Right renal cortex interstitium (tissue), 3 donors: ENCODE data around the gene MIGA2. TPM values are rescaled to one million over a fixed set of nuclear protein-coding genes. Genes with fewer than 3 reads are reported as not detected.

Source experiments
- DNase-seq, 3 donors: peaks; one replicate each; pipeline ENCODE4 v3.0.0-alpha.2; 2013; ENCODE audit warnings: low read depth in 3 of 3, low spot score in 2 of 3
- polyA plus RNA-seq, 3 donors: library from polyadenylated mRNA; unstranded; fragments of 120-200 nt; gene quantifications; one replicate each; pipeline ENCODE4 v1.2.1, GENCODE V29; 2013; ENCODE audit not compliant: insufficient read length in 3 of 3

Gene MIGA2
- polyA plus RNA-seq, 3 donors = 15.4 to 16.1 (median 15.6) TPM

DNA sequence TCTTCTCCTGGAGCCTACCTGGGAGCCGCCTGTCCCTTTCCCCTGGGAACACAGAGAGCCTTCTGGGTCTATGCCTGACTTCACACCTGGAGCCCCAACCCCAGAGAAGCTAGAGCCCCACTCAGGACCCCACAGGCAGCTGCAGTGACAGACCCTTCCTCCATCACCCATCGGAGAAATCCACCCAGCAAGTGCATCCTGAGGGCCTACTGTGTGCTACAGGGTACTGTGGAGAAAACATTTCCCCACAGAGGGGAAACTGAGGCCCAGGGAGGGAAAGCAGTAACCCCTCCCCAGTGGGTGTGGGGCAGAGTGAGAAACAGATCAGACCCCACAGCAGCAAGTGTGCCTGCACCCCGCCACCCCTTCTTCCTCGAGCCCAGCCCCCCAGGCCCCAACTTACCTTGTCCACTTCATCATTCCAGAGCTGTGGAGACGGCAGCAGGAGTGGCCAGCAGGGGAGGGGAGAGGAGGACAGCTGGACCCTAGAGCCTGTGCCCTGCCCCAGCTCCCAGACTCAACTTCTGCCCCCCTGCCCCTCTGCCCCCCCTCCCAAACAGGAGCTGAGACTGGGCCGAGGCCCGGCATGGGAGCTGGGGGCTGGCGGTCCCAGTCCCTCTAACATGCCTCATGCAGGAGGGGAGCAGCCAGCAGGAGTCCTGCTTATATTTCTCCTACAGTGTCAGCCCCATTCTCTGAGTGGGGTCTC lies 26.0 kb upstream of the MIGA2 start:
- no peak for DNase-seq

DNA sequence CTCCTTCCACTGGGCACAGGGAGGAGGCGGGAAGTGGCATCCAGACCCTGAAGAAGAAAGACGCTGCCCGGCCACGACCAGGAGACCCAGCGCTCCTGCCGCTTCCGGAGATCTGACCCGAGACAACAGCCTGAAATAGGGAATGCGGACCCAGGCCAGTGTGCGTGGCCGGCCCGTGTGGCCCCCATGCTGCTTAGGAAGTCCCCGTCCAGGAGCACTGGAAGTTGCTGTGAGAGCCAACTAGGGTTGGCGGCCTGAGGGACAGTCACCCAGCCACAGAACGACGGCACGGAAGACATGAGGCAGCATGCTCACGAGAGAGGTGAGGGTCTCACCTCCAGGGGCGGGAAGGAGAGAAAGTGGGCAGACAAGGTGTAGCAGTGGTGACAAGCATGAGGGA lies 25.3 kb upstream of the MIGA2 start:
- no peak for DNase-seq

DNA sequence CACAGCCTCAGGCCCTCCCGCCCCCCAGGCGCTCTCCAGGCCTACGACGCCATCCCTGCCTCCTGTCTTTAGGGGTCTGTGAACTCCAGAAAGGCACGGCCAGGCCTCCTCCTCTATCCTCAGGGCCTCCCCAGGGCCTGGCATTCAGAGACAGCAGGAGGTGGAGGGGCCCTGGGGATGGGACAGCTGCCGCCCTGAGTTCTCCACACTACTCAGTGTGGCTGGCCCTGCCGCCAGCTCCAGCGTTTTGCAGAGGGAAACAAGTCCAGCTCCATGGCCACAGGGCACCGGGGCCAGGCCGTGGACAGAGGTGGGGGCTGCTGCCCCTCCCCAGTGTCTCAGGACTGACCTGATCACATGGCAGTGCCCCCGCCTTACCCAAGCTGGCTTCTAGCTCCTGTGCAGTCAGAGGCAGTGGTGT lies 24.7 kb upstream of the MIGA2 start:
- no peak for DNase-seq

DNA sequence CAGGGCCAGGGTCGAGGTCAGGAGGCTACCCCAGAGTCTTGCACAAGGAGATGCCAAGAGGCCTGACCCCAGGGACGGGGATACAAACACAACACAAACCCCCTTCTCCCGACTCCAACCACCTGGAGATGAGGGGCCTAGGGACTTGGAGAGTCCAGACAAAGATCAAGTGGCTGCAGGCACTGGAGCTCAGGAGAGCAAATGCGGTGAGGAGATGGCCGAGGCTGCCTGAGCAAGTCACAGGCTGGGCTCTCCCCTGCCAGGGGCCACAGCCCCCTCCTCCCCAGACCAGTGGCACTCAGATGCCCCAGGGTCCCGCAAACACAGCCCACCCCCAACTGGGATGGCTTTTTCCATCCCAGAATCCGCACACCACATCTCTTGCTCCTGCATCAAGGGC lies 24.1 kb upstream of the MIGA2 start:
- DNase-seq = no peak

DNA sequence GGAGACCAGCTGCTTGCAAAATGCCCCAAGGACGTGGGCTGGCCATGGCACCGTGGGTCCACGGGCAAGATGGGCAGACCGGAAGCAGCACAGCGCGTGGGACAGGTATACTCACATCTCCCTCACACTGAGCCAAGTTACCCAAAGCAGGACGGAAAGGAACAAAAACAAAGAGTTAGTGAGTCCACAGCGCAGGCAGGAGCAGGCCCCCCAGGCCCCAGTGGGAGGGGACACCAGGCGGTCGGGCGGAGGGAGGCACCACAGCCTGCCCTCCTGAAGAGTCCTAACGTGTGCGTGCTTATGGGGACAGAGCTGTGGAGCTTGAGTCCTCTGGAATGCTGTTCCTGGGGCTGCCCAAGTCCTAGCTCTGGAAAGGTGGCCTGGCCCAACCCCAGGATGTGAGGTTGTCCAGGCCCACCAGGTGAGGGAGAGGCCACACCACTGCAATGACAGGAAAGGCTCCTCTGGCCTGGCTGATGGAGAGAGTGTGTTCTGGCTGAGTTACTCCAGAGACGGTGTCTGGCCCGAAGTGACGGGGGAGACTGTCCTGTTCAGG lies 23.5 kb upstream of the MIGA2 start:
- no peak for DNase-seq

DNA sequence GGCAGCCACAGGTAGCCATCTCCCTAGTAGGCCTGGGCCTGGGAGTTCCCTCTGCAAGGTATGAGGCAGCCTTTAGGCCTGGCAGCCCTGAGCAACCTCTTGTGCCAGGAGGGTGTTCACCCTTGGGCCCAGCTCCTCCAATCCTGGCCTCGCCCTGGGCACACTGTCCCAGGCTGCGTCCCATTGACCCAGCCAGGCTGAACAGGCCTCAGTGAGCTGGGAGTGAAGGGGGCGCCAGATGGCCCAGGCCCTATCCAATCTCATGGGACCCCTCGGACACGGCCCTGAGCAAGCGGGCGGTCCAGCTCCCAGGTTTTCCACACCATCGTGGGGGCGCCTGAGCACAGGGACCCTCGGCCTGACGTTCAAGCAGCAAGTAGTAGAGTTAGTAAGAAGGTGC lies 22.8 kb upstream of the MIGA2 start:
- no peak for DNase-seq

DNA sequence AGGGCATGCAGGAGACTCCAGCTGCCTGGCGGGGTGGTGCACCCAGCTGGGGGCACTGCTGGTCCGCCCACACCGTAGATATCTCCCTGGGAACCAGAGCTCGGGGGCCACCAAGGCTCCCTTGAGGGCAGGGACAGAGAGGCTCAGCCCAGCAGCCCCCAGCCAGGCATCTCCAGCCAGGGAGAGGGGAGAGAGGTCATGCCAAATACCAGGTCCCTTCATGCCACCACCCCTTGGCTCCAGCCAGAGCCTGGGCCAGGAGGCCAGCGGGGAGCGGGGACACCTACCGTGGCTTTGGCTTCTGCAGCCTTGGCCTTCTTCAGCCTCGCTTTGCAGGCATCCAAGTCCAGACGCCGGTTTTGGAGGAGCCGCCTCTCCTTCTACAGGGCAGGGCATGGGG lies 22.3 kb upstream of the MIGA2 start:
- no peak for DNase-seq

DNA sequence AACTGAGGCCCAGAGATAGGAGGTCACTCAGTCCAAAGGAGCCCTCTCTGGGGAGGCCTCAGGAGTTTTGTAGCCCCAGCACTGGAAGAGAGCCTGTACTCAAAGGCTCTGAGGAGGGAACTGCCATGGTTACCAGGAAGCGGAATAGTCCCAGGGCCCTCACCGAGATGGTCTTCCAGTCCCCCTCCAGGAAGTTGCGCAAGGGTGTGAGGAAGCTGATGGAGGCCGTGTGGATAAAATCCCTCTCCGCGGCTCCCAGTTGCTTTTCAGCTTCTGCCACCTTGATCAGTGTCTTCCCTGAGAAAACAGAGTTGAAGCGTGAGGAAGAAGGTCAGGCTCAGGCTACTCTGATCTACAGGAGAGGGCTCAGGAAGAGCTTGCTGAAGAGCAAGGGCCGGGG lies 21.8 kb upstream of the MIGA2 start:
- no peak for DNase-seq

DNA sequence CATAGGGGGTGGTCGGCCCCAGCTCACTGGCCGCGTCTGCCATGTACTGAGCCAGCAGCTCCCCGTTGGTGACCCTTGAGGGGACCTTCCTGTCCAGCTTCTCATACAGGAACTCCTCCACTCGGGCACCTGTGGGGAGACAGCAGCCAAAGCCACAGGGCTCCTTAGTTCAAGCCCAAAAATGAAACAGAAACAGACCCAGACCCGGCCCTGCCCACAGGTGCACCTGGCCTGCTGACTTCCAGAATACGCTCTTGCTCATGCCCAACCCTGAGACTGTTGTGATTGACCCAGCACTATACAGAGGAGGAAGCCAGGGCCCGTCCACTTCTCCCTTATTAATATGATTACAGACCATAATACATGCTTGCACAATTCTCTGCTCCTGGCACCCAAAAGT lies 15.3 kb upstream of the MIGA2 start:
- DNase-seq = no peak

DNA sequence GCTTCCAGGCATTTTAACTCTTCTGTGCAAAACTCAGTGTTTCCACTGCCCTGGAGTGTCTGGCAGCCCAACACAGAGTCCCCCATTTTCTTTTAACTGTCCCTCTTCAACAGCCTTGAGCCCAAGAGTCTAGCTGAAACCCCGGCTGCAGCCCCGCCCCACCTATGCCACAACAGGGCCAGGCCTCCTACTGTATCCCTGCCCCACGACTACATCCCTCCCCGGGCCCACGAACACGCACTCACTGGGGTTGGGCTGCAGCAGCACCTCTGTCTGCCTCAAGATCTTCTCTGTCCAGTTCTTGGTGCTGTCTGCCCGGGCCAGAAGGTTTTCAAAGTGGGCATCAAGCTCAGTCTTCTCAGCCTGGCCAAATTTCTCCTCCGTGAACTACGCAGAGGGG lies 14.4 kb upstream of the MIGA2 start:
- no peak for DNase-seq

DNA sequence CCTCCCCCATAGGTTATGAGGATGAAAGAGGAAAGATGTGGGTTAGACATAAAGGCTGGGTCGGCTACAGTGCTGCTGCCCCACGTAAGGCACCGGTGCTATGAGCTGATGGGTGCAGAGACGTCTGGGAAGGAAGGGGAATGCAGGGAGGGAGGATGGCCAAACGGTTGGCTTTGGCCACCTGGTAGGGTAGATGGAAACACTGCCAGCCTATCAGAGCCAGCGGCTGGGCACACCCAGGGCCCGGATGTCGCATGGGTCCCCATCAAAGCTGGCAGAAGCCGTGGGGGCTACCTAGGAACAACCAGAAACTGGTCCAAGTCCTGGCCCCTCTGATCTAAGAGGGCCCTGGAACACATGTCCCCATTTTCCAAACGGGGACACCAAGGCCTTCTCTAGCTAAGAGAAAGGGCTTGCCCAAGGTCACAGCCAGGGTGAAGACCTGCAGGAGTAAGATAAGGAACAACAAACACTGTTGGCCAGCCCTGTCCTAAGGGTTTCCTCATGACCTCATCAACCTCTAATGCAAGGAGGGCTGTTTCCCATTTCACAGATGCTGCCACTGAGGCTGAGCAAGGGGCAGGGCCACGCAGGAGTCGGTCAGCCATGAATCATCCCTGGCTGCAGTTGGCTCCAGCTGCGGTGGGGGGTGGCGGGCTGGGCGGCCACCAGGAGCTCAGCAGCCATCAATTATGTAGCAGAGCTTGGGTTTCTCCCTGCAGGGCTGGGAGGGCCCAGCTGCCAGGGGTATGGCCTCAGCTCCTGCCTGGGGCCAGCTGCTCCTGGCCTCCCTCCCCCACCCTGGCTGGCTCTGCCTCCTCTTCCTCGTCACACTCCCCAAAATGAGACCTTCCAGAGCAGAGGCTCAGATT lies 13.2 kb upstream of the MIGA2 start:
- no peak for DNase-seq

DNA sequence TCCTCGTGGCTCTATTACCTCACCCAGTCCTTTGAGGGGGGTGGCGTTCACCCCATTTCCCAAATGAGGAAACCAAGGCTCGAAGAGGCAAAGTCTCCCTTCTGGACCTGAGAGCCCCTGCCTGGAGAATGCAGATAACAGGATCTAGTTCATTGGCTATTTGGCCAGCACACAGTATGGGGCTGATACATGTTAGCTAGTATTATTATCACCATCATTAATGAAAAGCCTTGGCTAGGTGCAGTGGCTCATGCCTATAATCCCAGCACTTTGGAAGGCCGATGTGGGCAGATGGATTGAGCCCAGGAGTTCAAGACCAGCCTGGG lies 12.6 kb upstream of the MIGA2 start:
- DNase-seq = no peak

DNA sequence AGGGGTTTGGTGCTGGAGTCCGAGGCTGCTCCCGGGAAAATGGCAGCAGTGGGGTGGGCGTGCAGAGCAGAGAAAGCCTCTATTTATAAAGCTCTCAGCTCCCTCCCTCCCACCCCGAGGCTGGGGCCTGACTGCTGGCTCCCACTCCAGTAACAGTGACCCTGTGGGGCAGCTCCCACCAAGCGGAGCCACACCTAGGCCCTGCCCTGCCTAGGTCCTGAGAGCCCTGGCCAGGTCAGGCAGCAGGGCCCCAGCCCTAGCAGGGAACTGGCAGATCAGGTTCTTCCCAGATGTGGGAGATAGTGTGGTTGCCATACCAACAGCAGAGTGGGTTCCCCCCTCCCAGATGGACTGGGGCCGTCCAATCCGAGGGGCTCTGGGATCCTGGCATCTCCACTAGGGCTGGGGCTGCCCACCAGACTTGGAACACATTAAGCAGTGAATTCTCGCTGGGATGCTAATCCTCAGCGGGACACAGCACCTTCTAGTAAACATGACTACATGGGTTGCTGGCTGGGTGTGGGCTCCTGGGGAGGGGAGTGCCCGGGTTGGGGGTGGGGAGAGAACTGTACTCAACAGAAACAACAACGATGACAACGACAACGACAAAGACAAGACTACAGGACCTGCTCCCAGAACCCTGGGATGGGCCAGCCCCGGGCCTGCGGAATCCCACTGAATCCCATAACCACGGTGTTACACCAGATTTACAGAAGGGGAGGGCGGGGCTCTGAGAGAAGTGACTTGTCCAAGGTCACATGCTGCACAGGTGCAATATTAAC lies 9.8 kb upstream of the MIGA2 start:
- no peak for DNase-seq

DNA sequence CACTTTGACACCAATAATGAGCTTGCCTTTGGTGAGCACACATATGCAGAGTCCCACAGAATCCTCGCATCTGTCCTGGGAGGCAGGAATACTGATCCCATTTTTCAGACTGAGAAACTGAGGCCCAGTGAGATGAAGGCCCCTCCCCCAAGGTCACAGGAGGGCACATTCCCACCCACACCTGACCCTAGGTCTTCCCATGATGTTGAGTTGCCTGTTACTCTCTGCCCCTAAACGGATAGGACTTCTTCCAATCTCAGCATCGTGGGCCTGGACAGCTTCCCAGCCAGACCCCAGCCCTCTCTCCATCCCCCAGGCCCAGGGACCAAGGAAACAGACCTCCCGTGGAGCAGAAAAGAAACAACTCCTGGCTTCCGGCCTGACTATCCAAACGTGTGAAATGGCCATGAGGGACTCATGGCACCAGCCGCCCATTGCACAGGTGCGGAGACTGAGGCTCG lies 9.2 kb upstream of the MIGA2 start:
- no peak for DNase-seq

DNA sequence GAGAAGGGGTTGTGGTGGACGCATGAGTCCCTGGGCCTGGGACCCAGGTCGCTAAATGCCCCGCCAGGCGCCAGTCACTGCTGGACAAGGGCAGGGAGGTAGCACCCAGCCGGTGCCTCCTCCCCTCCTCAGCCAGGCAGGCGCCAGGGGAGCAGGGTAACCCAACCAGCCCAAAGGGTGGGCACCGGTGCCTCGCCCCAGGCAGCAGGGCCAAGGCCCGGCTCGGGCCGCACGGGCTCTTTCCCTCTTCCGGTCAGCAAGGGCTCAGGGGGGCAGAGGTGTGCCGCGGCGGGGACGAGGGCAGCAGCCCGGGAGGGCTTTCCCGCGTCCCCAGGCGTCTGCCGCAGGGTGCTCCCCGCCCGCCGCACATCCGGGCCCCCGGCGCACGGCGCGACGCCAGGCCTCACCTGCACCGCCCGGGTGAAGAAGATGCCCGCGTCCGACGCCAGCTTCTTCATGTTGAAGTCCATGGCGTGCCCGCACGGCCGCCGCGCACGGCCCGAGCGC lies 8.7 kb upstream of the MIGA2 start:
- no peak for DNase-seq

DNA sequence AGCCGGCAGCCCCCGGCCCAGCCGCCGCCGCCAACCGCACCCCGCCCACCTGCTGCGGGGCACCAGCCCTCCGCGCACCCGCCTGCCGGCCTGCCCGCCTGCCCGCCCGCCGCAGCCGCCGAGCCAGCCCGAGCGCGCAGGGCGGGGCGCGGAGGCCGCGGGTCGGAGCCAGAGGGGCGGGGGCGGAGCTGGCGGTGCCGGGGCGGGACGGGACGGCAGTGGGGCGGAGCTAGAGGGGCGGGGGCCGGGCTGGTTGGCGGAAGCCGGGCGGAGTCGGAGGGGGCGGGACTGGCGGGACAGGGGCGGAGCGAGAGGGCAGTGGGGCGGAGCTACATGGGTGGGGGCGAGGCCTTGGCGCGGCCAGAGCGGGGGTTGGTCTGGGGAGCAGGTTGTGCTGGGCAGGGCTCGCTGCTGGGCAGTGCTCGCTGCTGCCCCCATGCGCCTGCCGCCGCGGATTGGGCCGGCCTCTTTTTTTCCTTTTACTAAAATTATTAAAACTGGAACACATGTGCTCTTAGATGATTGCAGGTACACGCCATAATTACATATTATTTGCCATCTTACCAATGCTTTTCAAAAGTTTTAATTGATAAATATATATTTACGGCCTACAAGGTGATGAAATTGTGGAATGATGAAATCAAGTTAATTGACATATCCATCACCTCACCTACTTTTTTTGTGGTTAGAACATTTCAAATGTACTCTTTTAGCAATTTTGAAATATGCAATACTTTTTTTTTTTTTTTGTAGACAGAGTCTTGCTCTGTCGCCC lies 8.0 kb upstream of the MIGA2 start, which contains the start of gene SH3GLB2:
SH3GLB2 (minus strand) TSS at position 140 of the 775 bp plus-strand sequence. CDS start 177 bp downstream, outside the sequence.
- DNase-seq = peak; percentile 68 to 84 (median 84)

DNA sequence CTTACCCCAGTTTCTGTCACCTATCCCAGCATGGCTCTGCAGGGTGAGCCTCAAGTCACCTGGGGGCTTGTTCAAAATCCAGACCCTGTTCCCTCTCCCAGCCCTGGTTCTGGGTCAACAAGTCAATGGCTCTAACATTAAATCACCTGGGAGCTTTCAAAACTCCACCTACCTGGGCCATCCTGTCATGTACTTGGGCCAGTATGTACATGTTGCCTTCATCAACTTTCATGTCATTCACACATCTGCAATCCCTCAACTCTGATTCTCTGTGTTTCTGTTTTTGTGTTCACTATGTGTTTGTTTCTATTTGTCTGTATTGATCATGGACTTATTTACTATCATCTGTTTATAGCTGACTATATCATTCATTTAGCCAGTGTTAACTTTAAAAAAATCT lies 6.2 kb upstream of the MIGA2 start:
- DNase-seq = no peak

DNA sequence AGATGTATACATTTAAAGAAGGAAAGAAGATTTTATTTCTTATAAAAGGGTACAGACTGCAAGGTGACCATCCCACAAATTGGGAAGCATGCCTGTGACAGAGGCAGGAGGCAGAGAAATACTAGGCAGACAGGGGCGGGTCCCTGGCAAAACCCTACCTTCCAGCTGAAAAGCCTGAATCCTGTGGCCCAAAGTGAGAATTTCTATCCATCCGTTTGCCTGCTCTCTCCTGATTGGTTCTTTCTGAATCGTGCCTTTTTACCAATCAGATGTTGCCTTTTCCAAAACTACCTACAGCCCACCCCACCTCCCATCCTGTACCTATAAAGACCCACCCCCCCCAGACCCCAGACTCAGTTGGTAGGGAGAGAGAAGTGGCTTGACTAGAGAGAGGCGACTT lies 4.9 kb upstream of the MIGA2 start:
- no peak for DNase-seq

DNA sequence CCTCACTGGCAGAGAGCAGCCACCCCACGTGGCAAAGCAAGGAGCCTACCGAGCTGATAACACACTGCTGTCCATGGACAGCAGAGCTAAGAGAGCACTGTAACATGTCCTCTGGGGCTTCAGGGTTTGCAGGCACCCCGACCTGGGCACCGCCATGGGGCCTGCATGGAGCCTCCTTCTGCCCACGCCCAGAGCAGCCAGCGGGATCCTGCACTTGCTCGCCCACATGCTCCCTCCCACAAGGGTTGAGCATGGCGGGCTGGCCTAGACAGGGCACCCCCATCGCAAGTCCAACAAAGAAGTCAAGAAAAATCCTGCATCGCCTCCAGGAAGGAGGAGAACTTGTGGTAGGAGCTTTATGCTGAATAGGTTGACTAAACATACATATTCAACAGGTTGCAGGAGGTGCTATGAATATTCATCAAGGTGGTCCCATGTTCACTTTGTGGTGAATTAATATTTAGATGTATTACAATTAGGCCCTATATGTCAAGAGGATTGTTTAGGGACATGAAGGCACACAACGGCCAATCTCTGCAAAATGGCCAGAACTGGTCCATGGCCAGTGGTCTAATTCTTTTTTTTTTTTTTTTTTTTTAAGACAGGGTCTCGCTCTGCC lies 3.8 kb upstream of the MIGA2 start:
- DNase-seq = no peak

DNA sequence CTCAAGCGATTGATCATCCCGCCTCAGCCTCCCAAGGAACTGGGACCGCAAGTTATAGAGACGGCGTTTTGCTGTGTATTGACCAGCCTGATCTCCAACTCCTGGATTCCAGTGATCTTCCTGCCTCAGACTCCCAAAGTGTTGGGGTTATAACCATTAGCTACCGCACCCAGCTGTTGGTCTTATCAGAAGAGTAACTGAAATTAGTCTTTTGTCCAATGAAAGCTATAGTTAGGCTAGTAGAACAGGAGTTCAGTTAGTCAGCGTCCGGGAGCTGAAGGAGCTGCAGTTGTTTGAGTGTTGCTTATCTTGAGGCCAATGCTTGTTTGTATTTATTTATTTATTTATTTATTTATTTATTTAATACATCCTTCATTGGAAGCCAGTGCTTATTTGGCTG lies 3.2 kb upstream of the MIGA2 start:
- no peak for DNase-seq
